HG03095 (cell line): ENCODE measurements around the gene ZNF625.
A peak's percentile ranks its signal among the peaks of the same experiment; 100 is the strongest.

ENCODE experiments used
- ATAC-seq: cut with Tn5 transposase; IDR thresholded peaks from one replicate; pipeline ENCODE4 v1.9.1; 2021; ENCODE audit warnings: moderate library complexity; ENCODE audit not compliant: unreplicated experiment

The ZNF625 gene

DNA sequence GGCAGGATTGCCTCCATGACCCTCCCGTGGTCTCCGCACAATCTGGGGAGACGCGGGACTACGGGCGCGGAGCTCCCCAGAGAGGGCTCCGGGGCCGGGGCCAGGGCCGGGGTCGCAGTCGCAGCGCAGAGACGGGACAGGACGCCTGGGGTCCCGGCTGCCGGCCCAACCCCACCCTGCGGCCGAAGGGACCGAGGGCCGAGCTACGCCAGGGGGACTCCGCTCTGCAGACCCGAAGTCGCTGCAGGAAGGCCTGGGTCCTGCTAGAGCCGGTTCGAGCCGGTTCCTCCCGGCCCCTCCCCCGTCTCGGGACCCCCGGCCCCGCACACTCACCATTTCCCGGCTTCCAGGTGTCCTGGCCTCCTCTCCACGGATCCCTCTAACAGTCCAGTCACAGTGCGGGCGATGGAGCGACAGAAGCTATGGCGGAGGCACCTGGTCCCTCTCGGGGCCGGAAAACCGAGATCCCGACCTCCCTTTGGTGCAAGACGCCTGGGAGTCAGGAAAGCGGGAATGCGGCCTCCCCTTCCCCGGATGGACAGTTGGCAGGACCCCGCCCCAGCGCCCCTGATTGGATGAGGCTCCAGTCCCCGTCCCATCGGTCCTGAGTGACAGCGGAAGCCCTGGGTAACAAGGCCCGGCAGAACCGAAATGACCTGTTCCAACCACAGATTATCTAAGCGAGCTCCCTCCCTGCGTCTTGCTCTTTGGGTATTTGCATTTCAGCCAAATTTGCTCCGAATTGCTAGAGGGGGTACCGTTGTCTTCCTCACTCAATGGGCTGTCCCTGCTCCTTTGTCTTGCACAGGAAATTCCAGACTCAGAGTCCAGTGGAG, at the start of gene ZNF625:
ZNF625 (minus strand) TSS at position 512 of the 836 bp plus-strand sequence; CDS start at position 336, 176 bp downstream.
- no peak for ATAC-seq

DNA sequence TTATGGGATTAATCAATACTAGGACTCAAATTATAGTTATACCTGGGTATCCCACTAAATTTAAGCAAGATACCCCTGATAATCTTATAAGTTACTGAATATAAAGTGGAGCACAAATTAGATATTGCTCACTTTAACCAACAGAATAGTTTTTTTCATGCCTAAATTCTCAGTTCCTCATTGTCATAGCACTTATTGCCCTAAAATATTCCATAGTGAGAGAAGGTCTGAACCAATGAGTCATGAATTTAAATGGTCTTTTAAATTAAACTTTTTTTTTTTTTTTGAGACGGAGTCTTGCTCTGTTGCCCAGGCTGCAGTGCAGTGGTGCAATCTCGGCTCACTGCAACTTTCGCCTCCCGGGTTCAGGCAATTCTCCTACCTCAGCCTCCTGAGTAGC, 48.8 kb upstream of the ZNF625 start:
- no peak for ATAC-seq

DNA sequence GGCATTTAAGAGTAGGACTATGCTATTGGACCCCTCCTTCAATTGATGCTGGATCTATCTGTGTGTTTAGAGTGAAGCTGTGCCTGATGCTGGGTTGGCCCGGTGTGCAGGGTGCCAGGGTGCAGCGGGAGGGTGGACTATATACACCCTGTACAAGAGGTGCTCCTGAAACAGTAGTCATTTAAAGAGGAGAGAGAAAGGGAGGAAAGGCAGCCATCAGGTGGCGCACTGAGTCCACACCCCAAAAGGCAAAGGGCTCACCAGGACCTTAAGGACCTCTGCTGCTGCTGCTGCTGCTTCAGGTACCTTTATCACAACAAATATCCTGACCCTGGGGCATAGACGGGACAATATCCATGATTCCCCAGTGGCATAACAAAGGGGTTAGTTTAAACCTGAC, 45.7 kb upstream of the ZNF625 start:
- no peak for ATAC-seq

DNA sequence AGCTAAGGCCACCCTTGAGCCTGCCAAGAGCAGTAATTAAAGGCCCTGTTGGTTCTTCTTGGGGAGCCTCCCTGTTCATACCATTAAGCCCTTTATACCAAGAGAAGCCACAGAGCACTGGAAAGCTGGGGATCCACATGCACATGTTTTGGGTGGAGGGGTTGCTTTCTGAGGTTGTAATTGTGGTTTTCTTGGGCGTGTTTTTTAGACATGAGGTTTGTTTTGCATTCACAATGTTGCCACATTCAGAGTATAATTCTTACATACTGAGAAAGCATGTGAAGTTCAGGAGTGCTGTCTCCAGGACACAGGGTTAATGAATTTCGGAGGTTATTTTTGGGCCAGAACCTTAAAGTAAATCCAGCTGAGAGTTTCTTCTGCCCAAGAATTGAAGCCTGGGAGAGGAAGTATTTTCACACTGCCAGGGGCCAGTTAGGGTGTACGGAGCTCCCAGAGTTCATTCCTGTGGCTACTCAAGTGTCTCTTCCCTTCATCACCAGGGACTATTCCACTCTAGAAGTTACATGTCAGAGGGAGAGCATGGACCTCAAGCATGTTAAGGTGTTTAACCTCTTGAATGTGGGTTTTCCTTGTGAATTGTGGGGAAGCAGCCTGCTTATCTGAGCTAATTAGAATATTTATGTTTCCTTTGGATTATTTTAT, 43.4 kb upstream of the ZNF625 start:
- no peak for ATAC-seq

DNA sequence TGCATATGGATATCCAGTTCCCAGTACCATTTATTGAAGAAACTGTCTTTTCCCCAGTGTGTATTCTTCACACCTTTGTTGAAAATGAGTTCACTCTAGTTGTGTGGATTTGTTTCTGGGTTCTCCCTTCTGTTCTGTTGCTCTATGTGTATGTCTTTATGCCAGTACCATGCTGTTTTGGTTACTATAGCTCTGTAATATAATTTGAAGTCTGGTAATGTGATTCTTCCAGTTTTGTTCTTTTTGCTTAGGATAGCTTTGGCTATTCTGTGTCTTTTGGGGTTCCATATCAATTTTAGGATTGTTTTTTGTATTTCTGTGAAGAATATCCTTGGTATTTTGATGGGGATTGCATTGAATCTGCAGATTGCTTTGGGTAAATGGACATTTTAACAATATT, 41.6 kb upstream of the ZNF625 start:
- no peak for ATAC-seq

DNA sequence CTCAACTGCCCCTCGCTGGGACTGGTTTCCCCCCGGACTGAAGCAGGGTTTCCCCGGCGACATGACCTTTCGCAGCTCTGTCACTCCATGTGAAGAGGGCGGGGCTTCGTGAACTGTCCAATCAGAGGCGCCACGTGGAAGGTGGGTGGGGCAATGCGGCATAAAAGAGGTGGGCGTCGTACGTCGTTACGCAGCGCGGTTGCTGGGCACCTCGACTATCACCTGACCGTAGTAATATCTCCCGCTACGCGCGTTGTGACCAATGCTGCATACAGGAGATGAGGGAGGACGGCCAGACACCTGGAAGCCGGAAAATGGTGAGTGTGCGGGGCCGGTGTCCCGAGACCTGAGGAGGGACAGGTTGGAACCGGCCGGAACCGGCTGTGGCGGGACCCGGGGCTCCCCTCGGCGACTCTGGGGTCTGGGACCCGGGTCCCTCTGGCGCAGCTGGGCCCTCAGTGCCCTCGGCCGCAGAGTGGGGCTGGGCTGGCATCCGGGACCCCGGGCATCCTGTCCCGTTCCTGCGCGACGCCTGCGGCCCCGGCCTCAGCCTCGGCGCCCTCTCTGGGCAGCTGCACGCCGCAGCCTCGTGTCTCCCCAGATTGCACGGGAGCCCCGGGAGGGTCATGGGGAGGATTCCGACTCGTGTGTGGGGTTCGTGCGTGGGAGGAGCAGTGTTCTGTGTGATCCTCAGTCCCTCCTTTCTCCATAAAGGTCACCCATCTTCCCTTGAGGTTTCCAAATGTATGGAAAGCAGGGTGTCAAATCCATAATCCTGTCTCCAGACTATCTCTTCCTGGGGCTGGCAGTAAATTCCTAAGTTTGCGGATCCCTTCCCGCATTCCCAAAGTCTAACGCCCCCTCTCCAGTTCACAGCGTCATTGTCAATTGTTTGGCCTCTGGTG, 38.5 kb upstream of the ZNF625 start:
- ATAC-seq: no peak

DNA sequence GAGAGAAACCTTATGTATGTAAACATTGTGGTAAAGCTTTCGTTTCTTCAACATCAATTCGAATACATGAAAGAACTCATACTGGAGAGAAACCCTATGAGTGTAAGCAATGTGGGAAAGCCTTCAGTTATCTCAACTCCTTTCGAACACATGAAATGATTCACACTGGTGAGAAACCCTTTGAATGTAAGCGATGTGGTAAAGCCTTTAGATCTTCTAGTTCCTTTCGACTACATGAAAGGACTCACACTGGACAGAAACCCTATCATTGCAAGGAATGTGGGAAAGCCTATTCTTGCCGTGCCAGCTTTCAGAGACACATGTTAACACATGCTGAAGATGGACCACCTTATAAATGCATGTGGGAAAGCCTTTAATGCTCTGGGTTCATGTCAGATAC, 31.1 kb upstream of the ZNF625 start:
- no peak for ATAC-seq

DNA sequence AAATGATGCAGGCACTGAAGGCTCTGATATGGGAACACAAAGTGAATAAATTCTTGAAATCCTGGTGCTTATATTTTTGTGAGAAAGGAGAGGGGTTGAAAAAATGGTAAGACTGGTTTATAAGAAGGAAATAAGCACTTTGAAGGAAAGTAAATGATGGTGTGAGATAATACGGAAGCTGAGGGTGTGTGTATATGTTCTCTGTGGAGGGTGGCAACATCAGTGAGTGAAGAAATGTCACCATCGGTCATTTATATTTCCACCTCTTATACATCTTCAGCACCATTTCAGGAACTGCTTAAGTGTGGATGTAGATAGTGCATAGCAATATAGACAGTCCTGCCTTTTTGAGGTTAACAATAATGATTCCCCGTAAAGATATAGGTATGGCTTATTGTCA, 23.8 kb upstream of the ZNF625 start:
- ATAC-seq: no peak

DNA sequence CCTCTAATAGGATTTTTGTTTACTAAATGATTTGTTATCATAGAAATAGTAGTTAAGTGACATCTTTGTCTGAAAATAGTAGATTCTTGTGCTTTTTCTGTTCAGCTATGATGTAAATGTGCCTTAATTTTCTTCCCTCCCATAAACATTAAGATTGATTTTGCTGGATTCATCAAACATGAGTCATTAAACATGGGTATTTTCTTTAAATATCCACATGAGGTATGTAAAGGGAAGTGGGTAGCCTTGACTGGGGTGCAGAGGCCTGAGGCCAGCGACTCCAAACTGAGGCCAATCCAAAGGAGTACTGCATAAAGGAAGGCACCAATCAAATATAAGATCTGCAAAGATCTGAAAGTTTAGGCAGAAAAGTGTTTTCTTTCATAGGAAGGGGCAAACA, 10.1 kb upstream of the ZNF625 start:
- ATAC-seq: no peak

DNA sequence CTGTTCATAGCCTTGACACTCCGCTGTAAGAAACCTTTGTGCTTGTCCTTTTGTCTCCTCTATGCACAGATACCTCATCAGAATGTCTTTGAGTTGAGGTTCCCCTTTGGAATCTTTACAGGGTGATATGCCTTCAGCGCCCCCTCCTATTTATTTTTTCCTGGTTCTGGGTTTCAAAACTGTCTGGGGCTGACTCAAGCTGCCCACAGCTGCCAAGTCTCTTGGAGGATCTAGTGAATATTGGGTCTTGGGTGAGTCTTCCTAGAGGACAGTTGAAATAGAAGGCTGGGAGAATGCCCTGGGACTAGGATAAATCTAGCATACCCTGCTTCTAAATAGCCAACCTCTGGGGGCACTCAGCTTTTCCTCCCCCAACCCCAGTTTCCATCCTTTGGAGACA, 7.3 kb upstream of the ZNF625 start:
- no peak for ATAC-seq

DNA sequence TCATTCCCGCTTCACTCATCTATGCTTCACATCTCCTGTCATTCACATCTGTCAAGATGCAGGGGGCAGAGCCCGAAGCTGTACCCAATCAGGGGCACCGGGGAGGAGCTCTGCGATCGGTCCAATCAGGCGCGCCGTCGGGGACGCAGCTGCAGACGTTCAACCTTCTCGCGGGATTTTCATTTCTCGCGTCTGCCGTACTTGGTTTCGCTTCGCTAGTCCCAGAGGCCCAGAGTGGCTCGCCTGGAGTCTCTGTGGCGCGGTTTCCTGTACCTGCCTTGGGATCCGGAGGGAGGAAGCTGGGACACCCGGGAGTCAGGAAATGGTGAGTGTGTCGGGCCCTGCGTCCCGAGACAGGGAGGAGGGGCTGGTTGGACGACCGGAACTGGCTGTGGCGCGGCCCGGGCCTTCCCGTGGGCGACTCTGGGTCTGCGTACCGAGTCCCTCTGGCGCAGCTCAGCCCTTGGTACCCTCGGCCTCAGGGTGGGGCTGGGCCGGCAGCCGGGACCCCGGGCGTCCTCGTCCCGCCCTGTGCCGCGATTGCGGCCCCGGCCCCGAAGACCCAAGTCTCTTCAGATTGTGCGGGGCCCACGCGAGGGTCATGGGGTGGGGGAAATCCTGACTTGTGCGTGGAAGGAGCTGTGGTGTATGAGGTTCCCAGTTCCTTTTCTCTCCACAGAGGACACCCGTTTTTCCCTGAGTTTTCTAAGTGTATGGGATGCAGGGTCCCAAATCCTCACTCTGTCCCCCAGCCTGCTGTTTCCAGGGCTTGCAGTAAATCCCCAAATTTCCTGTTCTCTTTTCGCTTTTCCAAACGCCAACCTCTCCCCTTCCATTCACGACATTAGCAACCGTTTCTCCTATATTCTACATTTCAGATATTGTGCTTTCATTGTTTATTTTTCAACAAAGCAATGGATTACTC, 6.6 kb upstream of the ZNF625 start, which contains the start of gene ZNF136:
ZNF136 (plus strand) TSS at position 215 of the 925 bp plus-strand sequence; CDS start at position 323, 108 bp downstream.
- ATAC-seq: peak; percentile 89

DNA sequence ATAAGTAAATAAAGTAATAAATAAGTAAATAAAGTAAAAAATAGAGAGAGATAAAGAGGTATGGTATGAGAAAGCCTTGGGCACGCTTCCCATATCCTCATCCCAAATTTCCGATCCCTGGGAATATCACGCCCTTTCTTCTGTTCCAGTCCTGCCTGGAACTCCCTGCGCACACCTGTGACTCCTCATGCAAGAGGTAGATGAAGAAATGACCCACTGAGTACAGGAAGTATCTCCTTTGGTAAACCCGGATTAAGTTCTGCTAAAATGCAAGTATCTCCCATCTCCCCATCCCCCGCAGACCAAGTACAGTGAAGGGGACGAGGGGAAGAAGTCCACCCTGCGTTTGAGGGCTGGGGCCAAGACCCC, 6.0 kb upstream of the ZNF625 start:
- no peak for ATAC-seq

DNA sequence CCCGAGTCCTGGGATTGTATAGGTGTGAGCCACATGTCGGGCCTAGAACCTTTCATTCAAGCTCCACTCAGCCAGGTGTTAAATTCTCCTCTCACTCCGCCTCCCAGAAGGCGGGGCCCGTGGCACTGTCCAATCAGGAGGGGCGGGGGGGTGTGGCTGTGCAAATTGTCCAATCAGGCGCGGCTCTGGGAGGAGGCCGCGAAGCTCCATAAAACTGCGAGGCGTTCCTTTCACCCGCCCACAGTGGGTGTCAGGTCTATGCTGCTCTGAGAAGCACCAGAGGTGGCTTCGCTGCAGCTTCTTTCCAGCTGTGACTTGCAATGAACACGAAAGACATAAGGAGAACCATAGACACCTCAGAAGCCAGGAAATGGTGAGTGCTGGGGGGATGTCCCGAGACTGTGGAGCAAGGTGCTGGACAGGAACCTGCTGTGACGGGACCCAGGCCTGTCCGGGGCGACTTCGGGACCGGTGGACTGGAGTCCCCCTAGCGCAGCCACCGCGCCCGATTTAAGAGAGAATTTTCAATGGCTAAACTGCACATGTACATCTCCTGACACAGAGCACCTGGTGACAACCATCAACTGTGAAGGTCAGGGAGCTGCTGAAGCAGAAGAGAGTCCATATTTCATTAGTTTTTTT, 3.4 kb upstream of the ZNF625 start:
- ATAC-seq: no peak

DNA sequence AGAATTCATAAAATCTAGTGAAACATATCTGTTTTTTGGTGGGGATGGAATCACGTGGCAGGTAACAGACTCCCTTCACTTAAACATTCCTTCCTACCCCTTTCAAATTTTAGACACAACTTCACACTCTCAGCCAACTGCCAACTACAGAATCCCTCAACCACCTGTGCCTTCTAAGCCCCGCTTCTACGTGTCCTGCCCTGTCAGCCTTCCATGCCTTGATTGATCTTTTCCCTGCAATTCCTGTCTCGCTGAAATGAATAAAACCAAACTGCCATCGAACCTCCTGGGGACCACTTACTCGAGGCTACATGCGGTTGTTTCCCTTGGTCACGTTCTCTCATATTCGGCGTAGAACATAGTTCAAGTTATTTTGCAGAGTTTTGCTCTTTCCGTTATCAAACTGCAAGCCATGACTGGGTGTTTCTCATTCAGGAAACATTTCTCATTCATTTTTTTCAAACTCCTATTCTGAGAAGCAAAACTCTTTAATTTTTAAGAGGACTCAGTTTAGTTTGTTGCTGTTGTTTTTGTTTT, 1.1 kb downstream of the ZNF625 start:
- ATAC-seq: no peak

DNA sequence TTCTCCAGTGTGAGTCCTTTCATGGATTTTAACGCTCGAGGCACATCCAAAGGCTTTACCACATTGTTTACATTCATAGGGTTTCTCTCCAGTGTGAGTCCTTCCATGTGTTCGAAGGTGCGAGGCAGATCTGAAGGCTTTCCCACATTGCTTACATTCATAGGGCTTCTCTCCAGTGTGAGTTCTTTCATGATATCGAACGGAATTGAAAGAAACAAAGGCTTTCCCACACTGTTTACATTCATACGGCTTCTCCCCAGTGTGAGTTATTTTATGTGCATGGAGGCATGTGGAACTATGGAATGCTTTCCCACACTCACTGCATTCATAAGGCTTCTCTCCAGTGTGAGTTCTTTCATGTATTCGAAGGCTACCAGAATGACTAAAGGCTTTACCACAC, 11.2 kb downstream of the ZNF625 start:
- ATAC-seq: no peak

DNA sequence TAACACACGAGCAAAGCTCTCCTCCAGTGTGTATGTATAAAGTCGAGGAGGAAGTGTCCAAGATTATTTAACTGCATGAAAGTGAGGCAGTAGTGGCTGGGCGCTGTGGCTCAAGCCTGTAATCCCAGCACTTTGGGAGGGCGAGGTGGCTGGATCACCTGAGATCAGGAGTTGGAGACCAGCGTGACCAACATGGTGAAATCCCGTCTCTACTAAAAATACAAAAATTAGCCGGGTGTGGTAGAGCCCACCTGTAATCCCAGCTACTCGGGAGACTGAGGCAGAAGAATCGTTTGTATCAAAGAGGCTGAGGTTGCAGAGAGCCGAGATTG, 15.2 kb downstream of the ZNF625 start:
- ATAC-seq: no peak

DNA sequence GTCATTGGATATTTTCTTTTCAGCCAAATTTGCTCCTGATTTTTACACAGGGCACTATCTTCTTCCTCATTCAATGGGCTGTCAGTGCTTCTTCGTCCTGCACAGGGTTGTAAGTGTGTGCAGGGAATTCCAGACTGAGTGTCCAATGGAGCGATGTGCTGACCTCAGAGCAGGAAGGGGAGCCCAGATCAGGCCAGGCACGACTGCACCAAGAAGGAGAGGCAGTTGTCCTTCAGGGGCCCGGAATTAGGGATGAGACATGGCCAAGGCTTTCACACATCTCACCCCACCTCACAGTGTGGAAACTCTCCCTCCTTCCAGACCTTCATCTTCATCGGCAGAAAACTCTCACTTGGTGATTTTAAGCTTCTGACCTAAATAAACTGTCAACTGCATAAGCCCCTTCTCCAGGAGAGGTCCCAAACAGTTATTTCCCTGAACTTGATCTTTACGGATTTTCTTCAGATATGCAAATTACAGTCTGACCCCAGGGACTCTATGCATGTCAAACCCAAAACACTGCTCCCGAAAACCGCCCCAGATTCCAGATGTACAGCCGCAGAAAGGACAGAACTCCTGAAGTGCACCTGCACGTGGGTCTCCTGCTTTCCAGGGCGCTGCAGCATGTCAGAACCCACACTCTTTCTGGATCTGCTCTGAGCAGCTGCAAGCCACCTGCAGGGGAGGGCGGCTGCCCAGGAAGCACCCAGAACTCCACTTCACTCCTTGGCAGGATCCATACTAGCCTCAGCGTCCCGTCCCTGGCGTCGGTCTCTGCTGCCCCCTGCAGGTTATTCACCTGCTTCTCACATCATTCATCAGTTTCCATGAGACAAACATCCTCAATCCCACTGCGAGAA, 15.8 kb downstream of the ZNF625 start:
- ATAC-seq: peak; percentile 43

DNA sequence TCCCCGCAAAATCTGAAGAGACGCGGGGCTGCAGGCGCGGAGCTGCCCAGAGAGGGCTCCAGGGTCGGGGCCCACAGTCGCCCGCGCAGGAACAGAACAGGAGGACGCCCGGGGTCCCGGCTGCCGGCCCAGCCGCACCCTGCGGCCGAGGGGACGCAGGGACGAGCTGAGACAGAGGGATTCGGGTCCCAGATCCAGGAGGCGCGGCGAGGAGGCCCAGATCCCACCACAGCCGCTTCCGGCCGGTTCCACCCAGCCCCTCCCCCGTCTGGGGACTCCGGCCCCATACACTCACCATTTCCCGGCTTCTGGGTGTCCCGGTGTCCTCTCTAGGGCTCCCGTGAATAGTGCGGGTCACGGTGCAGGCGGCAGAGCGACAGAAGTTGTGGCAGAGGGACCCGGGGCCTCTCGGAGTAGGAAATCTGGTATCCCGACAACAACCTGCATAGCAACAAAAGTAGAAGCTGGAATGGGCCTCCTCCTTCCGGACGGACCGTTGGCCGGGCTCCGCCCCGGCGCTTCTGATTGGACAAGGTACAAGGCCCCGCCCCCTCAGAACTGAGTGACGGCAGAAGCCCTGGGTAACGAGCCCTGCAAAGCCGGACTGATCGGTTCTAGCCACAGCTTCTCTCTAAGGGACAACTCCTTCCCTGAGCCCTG, 16.5 kb downstream of the ZNF625 start, which contains the start of gene ZNF20:
ZNF20 (minus strand) TSS at position 466 of the 660 bp plus-strand sequence; CDS start at position 298, 168 bp downstream.
- peak; percentile 83 for ATAC-seq
